Mucosa of descending colon (tissue), 3 donors: ENCODE data around the gene BUB1. TPM values are rescaled to one million over a fixed set of nuclear protein-coding genes. Genes with fewer than 3 reads are reported as not detected.
A peak's percentile ranks its signal among the peaks of the same experiment; 100 is the strongest.

Source experiments
- ATAC-seq: fragments of 200-7000 bp; cut with Tn5 transposase; one replicate; pipeline ENCODE4 v1.9.1; 2020; ENCODE audit warnings: mild to moderate bottlenecking, moderate library complexity
- DNase-seq, 3 donors: peaks; one replicate each; pipeline ENCODE4 v3.0.0-alpha.2; 2020
- H3K36me3 ChIP-seq: fragments of 200-600 bp; one replicate; pipeline ENCODE4 v1.8.0; 2021; ENCODE audit warnings: low read depth, mild to moderate bottlenecking
- H3K4me1 ChIP-seq: fragments of 200-600 bp; one replicate; pipeline ENCODE4 v1.8.0; 2021; ENCODE audit warnings: low read depth, mild to moderate bottlenecking
- H3K4me3 ChIP-seq: fragments of 200-600 bp; one replicate; pipeline ENCODE4 v1.8.0; 2021; ENCODE audit warnings: mild to moderate bottlenecking
- H3K9me3 ChIP-seq: fragments of 200-600 bp; one replicate; pipeline ENCODE4 v1.8.0; 2021; ENCODE audit warnings: mild to moderate bottlenecking
- intact Hi-C, 2 donors: fragments of 100-400 bp; cut with DNase I in 1 of 2; cut with micrococcal nuclease in 1 of 2; formaldehyde crosslinking; loops; one replicate each; pipeline versions ENCODE4 v1.11.0 to v1.11.1; 2022; cut with DNase I, micrococcal nuclease
- total RNA-seq, 3 donors: library from RNA; stranded (reverse); fragmentation: NEBNext Ultra II Directional in 2 of 3; extraction: Animal tissue kit (Norgen Biotek cat#: 25700) in 2 of 3; gene quantifications; one replicate each; pipeline versions ENCODE4 v1.2.1 to v1.2.4, GENCODE V29; 2021 to 2023
- TF ChIP-seq, protein P1 (sequence below): fragments of 200-600 bp; IDR thresholded peaks from one replicate; pipeline ENCODE4 v1.8.0; 2022; ENCODE audit warnings: antibody characterized with exemption, mild to moderate bottlenecking
- donor health status: DM: no; HTN: no; CAD: no; lungs with moderate emphysema.
- donor health status: DM: no; HTN: no; CAD: no.
- donor health status: DM: no; HTN: yes; CAD: no.

BUB1 gene
- total RNA-seq, 3 donors from 2014 or later, result 2.3 to 18.6 (median 4.1) TPM

DNA sequence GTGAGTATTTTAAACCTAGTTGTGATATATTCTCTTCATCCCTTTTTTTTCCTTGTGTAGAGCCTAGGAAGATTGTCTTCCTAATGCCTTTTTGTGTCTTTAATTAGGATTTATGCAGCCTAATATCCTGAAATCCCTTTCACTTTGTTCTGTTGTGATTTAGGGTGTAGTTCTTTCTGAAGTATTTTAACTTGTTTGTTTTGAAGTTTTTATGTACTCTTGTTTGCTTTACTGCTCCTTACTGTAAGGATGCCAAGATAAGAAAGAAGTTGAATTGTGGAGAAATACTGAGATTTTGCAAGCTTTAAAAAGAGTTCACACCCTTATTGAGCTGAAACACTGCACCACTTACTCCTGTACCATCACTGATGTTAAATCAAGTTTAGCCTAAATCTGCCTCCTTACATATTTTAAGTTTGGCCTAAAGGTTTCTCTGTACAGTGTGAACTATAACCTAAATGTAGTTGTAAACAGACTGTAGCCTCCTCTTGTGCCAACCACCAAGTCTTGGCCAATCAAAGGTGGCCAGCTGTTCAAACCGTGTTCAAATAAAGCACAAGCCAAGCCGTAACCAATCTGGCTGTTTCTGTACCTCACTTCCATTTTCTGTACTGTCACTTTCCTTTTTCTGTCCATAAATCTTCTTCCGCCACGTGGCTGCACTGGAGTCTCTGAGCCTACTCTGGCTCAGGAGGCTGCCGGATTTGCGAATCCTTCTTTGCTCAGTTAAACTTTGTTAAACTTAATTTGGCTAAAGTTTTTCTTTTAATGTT is 36.8 kb upstream of the BUB1 start:
- H3K4me1 ChIP-seq, result peaks cover 11% of the 10 kb centered on the region
- TF ChIP-seq, protein P1, sequence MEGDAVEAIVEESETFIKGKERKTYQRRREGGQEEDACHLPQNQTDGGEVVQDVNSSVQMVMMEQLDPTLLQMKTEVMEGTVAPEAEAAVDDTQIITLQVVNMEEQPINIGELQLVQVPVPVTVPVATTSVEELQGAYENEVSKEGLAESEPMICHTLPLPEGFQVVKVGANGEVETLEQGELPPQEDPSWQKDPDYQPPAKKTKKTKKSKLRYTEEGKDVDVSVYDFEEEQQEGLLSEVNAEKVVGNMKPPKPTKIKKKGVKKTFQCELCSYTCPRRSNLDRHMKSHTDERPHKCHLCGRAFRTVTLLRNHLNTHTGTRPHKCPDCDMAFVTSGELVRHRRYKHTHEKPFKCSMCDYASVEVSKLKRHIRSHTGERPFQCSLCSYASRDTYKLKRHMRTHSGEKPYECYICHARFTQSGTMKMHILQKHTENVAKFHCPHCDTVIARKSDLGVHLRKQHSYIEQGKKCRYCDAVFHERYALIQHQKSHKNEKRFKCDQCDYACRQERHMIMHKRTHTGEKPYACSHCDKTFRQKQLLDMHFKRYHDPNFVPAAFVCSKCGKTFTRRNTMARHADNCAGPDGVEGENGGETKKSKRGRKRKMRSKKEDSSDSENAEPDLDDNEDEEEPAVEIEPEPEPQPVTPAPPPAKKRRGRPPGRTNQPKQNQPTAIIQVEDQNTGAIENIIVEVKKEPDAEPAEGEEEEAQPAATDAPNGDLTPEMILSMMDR, result no peak
- H3K4me3 ChIP-seq, result no peak overlapping the region
- intact Hi-C loops, result no loop called here
- no peaks in the 10 kb centered on the region for H3K36me3 ChIP-seq
- no peaks in the 10 kb centered on the region for H3K9me3 ChIP-seq
- peak; percentile 64 for ATAC-seq
- DNase-seq, result peak in 1 of 3 donors; percentile 43

- ATAC-seq (peak; percentile 83), DNase-seq (peak in 1 of 3 donors; percentile 11)
- Histone ChIP-seq H3K4me1 (peaks cover 11% of the 10 kb centered on the region), H3K9me3 (no peaks in the 10 kb centered on the region), H3K4me3 (no peak overlapping the region), H3K36me3 (no peaks in the 10 kb centered on the region)
- intact Hi-C loops, result no loop called here
- TF ChIP-seq, protein P1, result no peak
These were observed 35.9 kb upstream of the BUB1 start for GRCh38 chr2:110713513-110714362.

DNA sequence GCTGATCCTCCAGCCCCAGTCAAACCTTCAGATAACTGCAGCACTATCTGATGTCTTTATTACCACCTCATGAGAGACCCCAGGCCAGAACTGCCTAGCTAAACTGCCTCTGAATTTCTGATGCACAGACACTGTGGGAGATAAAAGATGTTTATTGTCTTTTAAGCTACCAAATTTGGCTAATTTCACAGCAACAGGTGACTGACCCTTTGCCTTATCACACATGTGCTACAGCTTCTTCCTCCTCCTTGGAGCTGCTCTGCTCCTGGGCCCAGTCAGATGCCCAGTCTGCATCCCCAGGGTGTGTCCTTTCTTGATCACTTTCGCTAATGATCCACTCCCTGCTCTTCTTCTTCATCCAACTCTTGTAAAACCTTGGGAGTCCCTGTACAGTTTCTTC is 34.9 kb upstream of the BUB1 start:
- peak; percentile 15 for ATAC-seq
- DNase-seq, result no peak
- H3K36me3 ChIP-seq, result no peaks in the 10 kb centered on the region
- TF ChIP-seq, protein P1, result no peak
- no peaks in the 10 kb centered on the region for H3K9me3 ChIP-seq
- peaks cover 11% of the 10 kb centered on the region for H3K4me1 ChIP-seq
- H3K4me3 ChIP-seq, result no peak overlapping the region
- intact Hi-C loops, result no loop called here

DNA sequence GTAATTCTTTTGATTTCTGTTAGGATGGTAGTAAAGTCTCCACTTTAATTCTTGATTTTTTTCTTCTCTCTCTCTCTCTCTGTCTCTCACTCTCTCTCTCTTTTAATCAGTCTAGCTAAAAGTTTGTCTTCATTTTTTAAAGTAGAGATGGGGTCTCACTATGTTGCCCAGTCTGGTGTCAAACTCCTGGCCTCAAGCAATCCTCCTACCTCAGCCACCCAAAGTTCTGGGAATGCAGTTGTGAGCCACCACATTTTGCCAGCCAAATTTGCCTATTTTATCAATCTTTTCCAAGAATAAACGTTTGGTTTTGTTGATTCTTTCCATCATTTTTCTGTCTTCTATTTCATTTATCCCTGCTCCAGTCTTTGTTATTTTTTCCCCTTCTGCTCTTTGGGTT is 30.6 kb upstream of the BUB1 start:
- Histone ChIP-seq H3K4me3 (no peak overlapping the region), H3K9me3 (no peaks in the 10 kb centered on the region), H3K4me1 (no peaks in the 10 kb centered on the region), H3K36me3 (no peaks in the 10 kb centered on the region)
- no peak for ATAC-seq
- intact Hi-C loops, result no loop called here
- no peak for DNase-seq
- TF ChIP-seq, protein P1, result no peak

- intact Hi-C loops, result no loop called here
- TF ChIP-seq, protein P1, result no peak
These were observed 29.6 kb upstream of the BUB1 start for GRCh38 chr2:110707386-110707965.

More at GRCh38 chr2:110707386-110707965, 29.6 kb upstream of the BUB1 start:
- ATAC-seq (no peak), DNase-seq (no peak)
- Histone ChIP-seq H3K4me1 (no peaks in the 10 kb centered on the region), H3K4me3 (no peak overlapping the region), H3K36me3 (no peaks in the 10 kb centered on the region), H3K9me3 (no peaks in the 10 kb centered on the region)
